NCI-H446 (cell line): ENCODE measurements around the gene ZNF217.
"Not testable (repeated sequence)": the region's sequence is repeated elsewhere in the genome, so short reads cannot be mapped to it uniquely, and the experiment has no call there.

Source experiments
- DNase-seq, 2 experiments: peaks; one replicate each; lab custom pipeline; 2025; lab: John Stamatoyannopoulos, UW

Gene ZNF217

GRCh38 chr20:53593466-53594007, at the start of gene ZNF217:
Gene ZNF217, minus strand, starts transcription at chr20:53593839. Its CDS starts 11,013 bp downstream, at chr20:53582826.
- DNase-seq: peak in 1 of 2 experiments; percentile 61

GRCh38 chr20:53643031-53643832, 49.6 kb upstream of the ZNF217 start:
- DNase-seq: no peak

GRCh38 chr20:53642196-53643030, 48.8 kb upstream of the ZNF217 start:
- DNase-seq: no peak

DNA sequence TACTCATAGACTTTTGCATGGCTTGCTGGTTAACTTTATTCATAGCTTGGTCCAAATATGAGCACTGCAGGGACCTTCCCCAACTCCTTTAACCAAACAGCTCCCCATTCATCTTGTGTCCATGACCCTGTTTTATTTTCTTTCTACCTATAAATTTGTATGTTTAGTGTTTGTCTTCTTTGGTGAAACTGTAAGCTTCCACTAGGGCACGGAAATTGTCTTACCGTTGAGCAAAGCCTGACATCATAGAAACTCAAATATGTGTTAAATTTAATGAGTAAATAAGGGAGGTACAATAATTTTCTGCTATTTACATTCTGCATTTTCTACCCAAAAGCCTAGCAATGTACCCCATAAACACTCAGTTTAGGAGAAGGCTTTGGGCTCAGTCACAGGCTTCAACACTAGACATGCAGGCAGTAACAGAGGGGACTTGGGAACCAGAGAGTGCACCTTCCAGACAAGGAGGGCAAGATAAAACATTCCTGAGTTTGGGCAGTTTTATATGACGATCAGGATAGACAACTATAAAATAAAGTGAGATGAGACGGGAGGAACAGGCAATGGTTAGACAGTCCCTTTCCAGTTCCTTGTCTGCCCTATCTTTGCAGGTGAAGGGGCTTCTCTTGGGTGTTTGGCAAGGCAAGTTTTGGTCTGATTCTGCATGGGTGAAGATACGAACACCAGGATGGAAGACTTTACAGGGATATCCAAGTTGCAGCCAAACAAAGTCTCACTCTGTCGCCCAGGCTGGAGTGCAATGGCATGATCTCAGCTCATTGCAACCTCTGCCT, 46.2 kb upstream of the ZNF217 start:
- DNase-seq: no peak

DNA sequence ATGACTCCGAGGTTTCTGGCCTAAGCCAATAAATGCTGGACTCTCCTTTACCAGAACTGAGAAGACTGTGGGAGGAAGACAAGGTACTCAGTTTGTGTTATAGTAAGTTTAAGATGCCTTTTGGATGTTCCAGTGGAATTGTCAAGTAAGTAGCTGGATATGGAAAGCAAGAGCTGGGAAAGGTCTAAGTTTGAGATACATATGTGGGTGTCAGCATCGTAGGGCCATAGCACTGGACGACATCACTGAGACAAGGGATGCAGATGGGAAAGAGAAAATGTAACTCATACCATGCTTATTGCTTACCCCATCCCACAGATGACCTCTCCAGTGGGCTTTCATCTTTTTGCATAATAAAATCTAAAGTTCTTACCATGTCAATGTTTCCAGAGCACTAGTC, 45.5 kb upstream of the ZNF217 start:
- DNase-seq: no peak

DNA sequence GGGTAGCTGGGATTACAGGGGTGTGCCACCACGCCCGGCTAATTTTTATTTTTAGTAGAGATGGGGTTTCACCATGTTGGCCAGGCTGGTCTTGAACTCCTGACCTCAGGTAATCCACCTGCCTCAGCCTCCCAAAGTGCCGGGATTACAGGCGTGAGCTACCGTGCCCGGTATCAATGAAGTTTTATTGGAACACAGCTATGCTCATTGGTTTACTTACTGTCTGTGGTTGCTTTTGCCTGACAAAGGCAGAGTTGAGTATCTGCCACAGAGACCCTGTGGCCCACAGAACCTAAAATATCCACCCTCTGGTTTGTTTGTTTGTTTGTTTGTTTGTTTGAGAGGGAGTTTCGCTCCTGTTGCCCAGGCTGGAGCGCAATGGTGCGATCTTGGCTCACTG, 43.7 kb upstream of the ZNF217 start:
- DNase-seq: not testable (repeated sequence)

- DNase-seq: no peak
These were observed 43.0 kb upstream of the ZNF217 start for GRCh38 chr20:53636540-53637097.

DNA sequence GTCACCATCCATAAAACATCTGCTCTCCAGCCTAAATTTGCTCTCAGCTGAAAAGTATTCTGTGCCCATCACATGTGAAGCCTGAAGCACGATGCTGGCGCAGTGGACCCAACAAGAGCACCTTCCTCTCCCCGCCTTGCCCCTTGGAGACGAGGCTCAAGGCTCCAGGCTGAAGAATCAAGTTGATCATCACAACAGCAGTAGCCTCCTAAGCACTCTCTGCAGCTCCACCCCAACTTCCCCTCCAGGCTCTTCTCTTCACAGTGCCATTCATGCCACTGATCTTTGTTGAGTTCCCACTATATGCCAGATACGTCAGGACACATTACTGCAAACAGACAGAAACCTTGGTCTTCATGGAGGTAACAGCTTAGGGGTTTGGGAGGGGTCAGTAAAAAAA, 41.6 kb upstream of the ZNF217 start:
- DNase-seq: no peak

DNA sequence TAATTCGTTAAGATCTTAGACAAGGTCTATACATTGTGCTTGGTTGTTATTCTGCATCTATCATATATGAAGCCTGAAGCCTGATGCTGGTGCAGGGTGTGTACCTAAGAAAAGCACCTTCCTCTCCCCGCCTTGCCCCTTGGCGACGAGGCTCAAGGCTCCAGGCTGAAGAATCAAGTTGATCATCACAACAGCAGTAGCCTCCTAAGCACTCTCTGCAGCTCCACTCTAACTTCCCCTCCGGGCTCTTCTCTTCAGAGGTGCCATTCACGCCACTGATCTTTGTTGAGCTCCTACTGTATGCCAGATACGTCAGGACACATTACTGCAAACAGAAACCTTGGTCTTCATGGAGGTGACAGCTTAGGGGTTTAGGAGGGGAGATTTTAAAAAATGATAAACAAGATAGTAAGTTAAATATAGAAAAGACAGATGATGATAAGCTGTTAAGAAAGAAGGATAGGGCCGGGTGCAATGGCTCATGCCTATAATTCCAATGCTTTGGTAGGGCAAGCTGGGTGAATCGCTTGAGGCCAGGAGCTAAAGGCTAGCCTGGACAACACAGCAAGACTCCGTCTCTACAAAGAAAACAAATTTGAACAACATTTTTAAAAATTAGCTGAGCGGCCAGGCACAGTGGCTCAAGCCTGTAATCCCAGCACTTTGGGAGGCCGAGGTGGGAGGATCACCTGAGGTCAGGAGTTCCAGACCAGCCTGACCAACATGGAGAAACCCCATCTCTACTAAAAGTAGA, 38.4 kb upstream of the ZNF217 start:
- DNase-seq: no peak

DNA sequence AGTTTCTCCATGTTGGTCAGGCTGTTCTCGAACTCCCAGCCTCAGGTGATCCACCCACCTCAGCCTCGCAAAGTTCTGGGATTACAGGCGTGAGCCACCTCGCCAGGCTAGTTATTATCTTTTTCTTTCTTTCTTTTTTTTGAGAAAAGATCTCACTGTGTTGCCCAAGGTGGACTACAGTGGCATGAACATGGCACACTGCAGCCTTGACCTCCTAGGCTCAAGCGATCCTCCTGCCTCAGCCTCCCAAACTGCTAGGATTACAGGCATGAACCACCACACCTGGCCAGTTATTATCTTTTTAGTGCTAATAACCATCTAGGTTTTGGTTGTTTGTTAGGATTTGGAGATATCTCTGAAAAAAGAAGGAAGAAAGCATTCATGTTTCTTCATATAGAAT, 35.8 kb upstream of the ZNF217 start:
- DNase-seq: no peak

- not testable (repeated sequence) for DNase-seq
These were observed 35.1 kb upstream of the ZNF217 start for GRCh38 chr20:53628758-53629157.

- DNase-seq: no peak
These were observed 34.4 kb upstream of the ZNF217 start for GRCh38 chr20:53628076-53628475.

DNA sequence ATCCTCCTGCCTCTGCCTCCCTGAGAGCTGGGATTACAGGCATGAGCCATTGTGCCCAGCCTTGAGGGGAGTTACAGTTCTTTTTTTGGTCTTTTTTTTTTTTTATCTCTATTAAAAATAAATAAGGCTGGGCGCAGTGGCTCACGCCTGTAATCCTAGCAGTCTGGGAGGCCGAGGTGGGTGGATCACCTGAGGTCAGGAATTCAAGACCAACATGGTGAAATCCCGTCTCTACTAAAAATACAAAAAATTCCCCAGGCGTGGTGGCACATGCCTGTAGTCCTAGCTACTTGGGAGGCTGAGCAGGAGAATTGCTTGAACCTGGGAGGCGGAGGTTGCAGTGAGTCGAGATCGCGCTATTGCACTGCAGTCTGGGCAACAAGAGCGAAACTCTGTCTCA, 33.4 kb upstream of the ZNF217 start:
- DNase-seq: not testable (repeated sequence)

DNA sequence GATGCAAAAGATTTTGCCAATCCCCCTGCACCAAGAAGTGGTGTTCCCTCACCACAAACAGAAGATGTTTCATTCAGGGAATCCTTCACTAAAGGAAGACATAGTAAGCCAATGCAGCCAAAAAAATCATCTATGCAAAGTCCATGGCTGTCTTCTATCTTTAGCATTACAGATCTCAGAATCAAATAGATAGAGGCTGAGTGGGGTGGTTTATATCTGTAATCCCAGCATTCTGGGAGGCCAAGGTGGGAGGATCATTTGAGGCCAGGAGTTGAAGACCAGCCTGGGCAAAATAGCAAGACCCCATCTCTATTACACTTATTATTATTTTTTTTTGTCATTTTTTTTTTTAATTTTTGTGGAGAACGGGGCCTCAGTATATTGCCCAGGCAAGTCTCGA, 32.9 kb upstream of the ZNF217 start:
- no peak for DNase-seq

DNA sequence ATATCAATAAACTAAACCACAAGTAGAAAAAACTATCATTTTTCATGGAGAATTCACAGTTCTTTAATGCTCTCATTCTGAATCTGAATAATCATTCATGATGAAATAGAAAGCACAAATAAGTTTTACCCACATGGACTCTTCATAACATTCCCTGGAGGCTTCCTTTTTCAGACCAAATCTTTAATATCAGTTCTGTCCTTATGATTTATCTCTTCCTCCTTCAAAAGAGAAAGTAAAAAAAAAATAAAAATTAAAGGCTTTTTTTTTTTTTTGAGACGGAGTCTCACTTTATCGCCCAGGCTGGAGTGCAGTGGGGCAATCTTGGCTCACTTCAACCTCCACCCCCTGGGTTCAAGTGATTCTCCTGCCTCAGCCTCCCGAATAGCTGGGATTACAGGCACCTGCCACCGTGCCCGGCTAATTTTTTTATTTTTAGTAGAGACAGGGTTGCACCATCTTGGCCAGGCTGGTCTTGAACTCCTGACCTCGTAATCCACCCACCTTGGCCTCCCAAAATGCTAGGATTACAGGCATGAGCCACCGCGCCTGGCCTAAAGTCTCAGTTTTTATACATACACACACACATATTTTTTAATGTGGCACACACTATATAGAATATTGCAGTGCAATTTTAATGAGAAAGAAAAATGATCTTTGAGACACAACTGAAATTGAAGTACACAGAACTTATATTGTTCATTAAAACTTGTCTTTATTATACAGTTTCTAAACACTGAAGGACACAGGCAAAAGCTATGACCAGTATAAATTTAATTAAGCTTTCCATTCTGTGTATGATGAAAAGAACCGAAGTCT, 31.9 kb upstream of the ZNF217 start:
- DNase-seq: no peak

- not testable (repeated sequence) for DNase-seq
These were observed 31.2 kb upstream of the ZNF217 start for GRCh38 chr20:53624927-53625250.

- DNase-seq: peak; percentile 46 to 53
These were observed 30.0 kb upstream of the ZNF217 start for GRCh38 chr20:53623454-53624211.

DNA sequence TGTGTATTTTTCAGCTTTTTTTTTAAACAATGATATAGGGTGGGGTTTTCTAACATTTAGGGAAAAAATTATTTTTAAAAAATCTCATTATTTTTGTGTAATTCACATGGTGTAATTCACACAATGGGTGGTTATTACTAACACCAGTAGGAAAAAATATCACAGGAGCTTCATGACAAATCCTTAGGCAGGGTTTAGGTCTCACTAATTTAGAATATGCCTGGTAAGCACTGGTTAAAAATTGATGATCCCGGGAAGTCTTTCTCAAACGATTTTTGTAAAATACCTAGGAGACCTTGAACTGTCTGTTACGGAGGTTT, 29.5 kb upstream of the ZNF217 start:
- DNase-seq: no peak

DNA sequence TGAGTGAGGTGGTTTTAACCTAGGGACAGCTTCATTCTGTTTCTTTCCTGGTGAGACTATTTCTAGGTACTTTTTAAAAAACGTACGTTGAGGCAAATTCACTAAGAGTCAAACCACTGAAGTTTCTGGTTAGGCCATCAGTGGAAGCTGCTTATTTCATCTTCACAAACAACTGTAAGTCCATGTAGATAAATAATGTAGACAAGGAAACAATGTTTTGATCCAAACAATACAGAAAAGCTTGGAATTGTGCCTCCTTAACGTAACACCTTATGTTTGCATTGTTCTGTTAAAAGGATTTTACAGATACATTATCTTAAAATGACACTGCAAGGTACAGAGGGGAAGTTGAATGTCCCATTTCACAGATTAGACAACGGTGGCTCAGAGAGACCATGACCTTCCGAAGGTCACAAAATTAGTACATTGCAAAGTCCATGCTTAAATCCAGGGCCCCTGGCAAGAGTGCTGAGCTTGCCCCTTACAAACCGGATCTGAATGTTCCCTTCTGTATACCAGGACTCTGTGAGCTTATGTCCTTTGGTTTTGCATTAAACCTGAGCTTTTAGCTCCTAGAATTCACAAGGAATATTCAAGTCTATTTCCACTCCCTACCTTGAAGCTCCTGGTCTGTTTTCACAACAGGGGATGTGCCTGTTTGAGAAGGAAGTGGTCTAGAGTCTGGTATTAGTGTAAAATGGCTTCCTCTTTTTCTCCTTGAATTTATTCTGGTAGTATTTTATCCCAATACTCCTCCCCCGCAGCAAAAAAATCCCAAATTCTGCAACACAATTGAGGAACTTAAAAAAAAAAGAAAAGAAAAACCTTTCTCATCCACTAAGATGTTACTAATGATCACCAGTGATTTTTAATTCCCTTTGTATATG, 28.9 kb upstream of the ZNF217 start:
- DNase-seq: no peak
